ENCODE results near the gene ARHGEF25.
"Not testable (repeated sequence)": the region's sequence is repeated elsewhere in the genome, so short reads cannot be mapped to it uniquely, and the experiment has no call there.

The ARHGEF25 gene

DNA sequence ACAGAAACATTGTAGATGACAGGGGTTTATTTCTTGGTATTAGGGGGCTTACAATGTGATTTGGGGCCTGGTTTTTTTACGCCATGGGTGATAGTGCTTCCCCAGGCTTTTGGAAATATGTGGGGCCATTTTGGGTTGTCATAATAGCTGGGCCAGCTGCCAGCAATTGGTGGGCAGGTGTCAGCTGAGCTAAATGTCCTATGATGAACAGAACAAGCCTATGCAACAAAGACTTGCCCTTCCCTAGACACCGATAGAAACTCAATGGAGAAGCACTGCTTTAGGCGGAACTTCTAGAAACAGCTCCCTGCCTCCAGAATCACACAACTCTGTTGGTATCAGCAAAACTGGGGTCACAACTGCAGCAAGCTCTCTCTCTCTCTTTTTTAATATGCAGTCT lies 26.9 kb downstream of the ARHGEF25 start:
- no peak for DNase-seq

GRCh38 chr12:57640175-57641042 lies 29.2 kb downstream of the ARHGEF25 start:
- no peak for DNase-seq

- DNase-seq, result no peak
These were observed 30.6 kb downstream of the ARHGEF25 start for GRCh38 chr12:57641699-57642442.

DNA sequence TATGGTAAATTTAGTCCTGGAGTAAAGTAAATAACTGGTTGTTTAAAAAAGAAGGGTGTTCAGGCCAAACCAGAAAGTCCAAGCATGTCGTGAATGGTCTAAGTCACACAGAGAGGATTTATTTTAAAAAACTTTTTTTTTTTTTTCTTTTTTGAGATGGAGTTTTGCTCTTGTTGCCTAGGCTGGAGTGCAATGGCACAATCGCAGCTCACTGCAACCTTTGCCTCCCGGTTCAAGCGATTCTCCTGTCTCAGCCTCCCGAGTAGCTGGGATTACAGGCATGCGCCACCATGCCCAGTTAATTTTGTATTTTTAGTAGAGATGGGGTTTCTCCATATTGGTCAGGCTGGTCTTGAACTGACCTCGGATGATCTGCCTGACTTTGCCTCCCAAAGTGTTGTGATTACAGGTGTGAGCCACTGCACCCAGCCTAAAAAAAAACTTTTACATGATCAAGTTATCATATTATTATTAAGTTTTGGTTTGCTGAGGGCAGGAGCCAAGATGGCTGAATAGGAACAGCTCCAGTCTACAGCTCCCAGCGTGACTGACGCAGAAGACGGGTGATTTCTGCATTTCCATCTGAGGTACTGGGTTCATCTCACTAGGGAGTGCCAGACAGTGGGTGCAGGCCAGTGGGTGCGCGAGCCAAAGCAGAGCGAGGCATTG lies 34.9 kb downstream of the ARHGEF25 start:
- DNase-seq, result not testable (repeated sequence)

DNA sequence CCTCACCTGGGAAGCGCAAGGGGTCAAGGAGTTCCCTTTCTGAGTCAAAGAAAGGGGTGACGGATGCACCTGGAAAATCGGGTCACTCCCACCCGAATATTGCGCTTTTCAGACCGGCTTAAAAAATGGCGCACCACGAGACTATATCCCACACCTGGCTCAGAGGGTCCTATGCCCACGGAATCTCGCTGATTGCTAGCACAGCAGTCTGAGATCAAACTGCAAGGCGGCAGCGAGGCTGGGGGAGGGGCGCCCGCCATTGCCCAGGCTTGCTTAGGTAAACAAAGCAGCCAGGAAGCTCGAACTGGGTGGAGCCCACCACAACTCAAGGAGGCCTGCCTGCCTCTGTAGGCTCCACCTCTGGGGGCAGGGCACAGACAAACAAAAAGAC lies 35.4 kb downstream of the ARHGEF25 start:
- DNase-seq, result not testable (repeated sequence)

DNA sequence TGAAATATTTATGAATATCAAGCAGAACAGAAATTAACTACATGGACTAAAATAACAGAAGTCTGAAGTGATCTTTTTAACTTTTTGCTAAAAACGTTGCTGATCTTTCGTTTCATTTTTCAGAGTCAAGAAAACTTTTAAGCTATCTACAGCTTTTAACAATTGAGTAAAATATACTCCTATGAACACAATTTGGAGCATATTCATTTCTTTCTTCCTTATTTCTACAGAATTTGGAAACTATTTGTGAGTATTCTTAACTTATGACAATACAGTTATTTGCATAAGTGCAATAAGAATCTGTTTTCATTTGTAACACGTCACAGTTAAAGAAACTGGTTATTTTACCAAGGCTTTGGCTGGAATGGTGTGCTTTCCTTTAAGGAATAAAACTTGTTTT lies 42.8 kb downstream of the ARHGEF25 start:
- DNase-seq, result no peak

- no peak for DNase-seq
These were observed 44.5 kb downstream of the ARHGEF25 start for GRCh38 chr12:57655541-57656240.

GRCh38 chr12:57656408-57656807 lies 45.2 kb downstream of the ARHGEF25 start:
- DNase-seq, result not testable (repeated sequence)

GRCh38 chr12:57657744-57658143 lies 46.5 kb downstream of the ARHGEF25 start:
- DNase-seq, result no peak

GRCh38 chr12:57658890-57659289 lies 47.7 kb downstream of the ARHGEF25 start:
- DNase-seq, result no peak

- DNase-seq, result no peak
These were observed 50.1 kb downstream of the ARHGEF25 start for GRCh38 chr12:57661376-57661775.

DNA sequence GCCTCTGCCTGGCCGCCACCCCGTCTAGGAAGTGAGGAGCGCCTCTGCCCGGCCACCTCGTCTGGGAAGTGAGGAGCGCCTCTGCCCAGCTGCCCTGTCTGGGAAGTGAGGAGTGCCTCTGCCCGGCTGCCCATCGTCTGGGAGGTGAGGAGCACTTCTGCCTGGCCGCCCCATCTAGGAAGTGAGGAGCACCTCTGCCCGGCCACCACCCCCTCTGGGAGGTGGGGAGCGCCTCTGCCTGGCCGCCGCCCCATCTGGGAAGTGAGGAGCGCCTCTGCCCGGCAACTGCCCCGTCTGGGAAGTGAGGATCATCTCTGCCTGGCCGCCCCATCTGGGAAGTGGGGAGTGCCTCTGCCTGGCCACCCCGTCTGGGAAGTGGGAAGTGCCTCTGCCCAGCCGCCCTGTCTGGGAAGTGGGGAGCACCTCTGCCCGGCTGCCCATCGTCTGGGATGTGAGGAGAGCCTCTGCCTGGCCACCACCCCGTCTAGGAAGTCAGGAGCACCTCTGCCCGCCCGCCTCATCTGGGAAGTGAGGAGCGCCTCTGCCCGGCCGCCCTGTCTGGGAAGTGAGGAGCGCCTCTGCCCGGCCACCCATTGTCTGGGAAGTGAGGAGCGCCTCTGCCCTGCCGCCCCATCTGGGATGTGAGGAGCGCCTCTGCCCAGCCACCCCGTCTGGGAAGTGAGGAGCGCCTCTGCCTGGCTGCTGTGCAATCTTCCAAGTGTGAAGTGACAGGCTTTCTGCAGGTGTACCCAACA lies 54.0 kb downstream of the ARHGEF25 start:
- DNase-seq, result not testable (repeated sequence)
